Hepatocyte (in vitro differentiated cells): ENCODE data around the gene SLC8B1. TPM values are rescaled to one million over a fixed set of nuclear protein-coding genes. Genes with fewer than 3 reads are reported as not detected.

Experiments used
- DNase-seq: peaks from one replicate; pipeline ENCODE4 v3.0.0-alpha.2; 2016; ENCODE audit warnings: low spot score
- H2AFZ ChIP-seq: fragments of 200-600 bp; sonication (generic); 2 replicates; pipeline ENCODE4 v1.6.0; 2016; ENCODE audit warnings: antibody characterized with exemption, mild to moderate bottlenecking
- H3K27ac ChIP-seq: fragments of 200-600 bp; sonication (generic); 2 replicates; pipeline ENCODE4 v1.5.1; 2016; ENCODE audit warnings: mild to moderate bottlenecking
- H3K27me3 ChIP-seq: fragments of 200-600 bp; sonication (generic); 2 replicates; pipeline ENCODE4 v1.6.1; 2016
- H3K36me3 ChIP-seq: fragments of 200-600 bp; sonication (generic); replicated peaks from 2 replicates; pipeline ENCODE4 v1.5.1; 2016; ENCODE audit warnings: low read depth; ENCODE audit not compliant: insufficient read depth
- H3K4me1 ChIP-seq: fragments of 200-600 bp; sonication (generic); 2 replicates; pipeline ENCODE4 v1.5.1; 2016; ENCODE audit warnings: mild to moderate bottlenecking, moderate library complexity; ENCODE audit not compliant: insufficient read depth
- H3K4me2 ChIP-seq: fragments of 200-600 bp; sonication (generic); 2 replicates; pipeline ENCODE4 v1.6.0; 2016
- H3K4me3 ChIP-seq: fragments of 200-600 bp; sonication (generic); 2 replicates; pipeline ENCODE4 v1.5.1; 2016; ENCODE audit warnings: mild to moderate bottlenecking
- H3K79me2 ChIP-seq: fragments of 200-600 bp; sonication (generic); 2 replicates; pipeline ENCODE4 v1.6.0; 2017; ENCODE audit warnings: mild to moderate bottlenecking
- H3K9me2 ChIP-seq: fragments of 200-600 bp; sonication (generic); replicated peaks from 2 replicates; pipeline ENCODE4 v1.6.0; 2017; ENCODE audit warnings: mild to moderate bottlenecking; ENCODE audit not compliant: insufficient read depth
- H3K9me3 ChIP-seq: fragments of 200-600 bp; sonication (generic); 2 replicates; pipeline ENCODE4 v1.5.1; 2016; ENCODE audit warnings: low read depth, mild to moderate bottlenecking
- H4K20me1 ChIP-seq: fragments of 200-600 bp; sonication (generic); 2 replicates; pipeline ENCODE4 v1.6.0; 2016; ENCODE audit warnings: mild to moderate bottlenecking; ENCODE audit not compliant: insufficient read depth, poor library complexity, severe bottlenecking
- CTCF ChIP-seq: fragments of 200-600 bp; sonication (generic); IDR thresholded peaks from 2 replicates; pipeline ENCODE4 v1.5.1; 2016; ENCODE audit warnings: antibody characterized with exemption, mild to moderate bottlenecking; ENCODE audit not compliant: poor library complexity
- EZH2 ChIP-seq: fragments of 200-600 bp; sonication (generic); IDR thresholded peaks from 2 replicates; pipeline ENCODE4 v1.6.1; 2016; ENCODE audit warnings: antibody characterized with exemption, mild to moderate bottlenecking, borderline replicate concordance
- EZH2phosphoT487 ChIP-seq: fragments of 200-600 bp; sonication (generic); IDR thresholded peaks from one replicate; pipeline ENCODE4 v1.6.1; 2018; ENCODE audit warnings: antibody characterized with exemption, mild to moderate bottlenecking, low read depth, moderate library complexity; ENCODE audit not compliant: unreplicated experiment, severe bottlenecking
- WGBS: methylation state at CpG from one replicate; pipeline ENCODE4 v1.1.6; 2016; ENCODE audit warnings: low lambda C conversion rate; ENCODE audit errors: missing lambda C conversion rate; 5-methylcytosine and 5-hydroxymethylcytosine counted together
- polyA plus RNA-seq: library from polyadenylated mRNA; unstranded; fragments of >200 nt; fragmentation: Nextera tagmentation; extraction: Ambion mirVana; gene quantifications from 2 replicates; pipeline ENCODE4 v1.2.1, GENCODE V29; 2016
- total RNA-seq: library from RNA; depleted of rRNA; stranded (reverse); fragments of >200 nt; gene quantifications from 2 replicates; pipeline ENCODE4 v1.2.3, GENCODE V29; 2014

The SLC8B1 gene
- total and polyA plus RNA-seq, 2 experiments from 2014 or later: 15.4 to 17.9 TPM

GRCh38 chr12:113262710-113263109 lies 72.2 kb downstream of the SLC8B1 start:
- H3K27ac ChIP-seq: no peak overlapping the region
- no peaks in the 10 kb centered on the region for H3K79me2 ChIP-seq
- TF ChIP-seq CTCF: no peak
- no peak for TF ChIP-seq EZH2phosphoT487
- TF ChIP-seq EZH2: no peak
- H3K4me2 ChIP-seq: no peak overlapping the region
- DNase-seq: no peak
- no peaks in the 10 kb centered on the region for H4K20me1 ChIP-seq
- H3K27me3 ChIP-seq: no peaks in the 10 kb centered on the region
- no peak overlapping the region for H2AFZ ChIP-seq
- H3K4me3 ChIP-seq: no peak overlapping the region
- H3K9me3 ChIP-seq: no peaks in the 10 kb centered on the region
- no peaks in the 10 kb centered on the region for H3K36me3 ChIP-seq
- H3K9me2 ChIP-seq: no peaks in the 10 kb centered on the region
- H3K4me1 ChIP-seq: peaks cover 7% of the 10 kb centered on the region

- Histone ChIP-seq H3K4me2 (no peak overlapping the region), H2AFZ (no peak overlapping the region), H3K36me3 (no peaks in the 10 kb centered on the region), H3K9me3 (no peaks in the 10 kb centered on the region), H3K27me3 (no peaks in the 10 kb centered on the region), H3K79me2 (no peaks in the 10 kb centered on the region), H3K4me3 (no peak overlapping the region), H4K20me1 (no peaks in the 10 kb centered on the region), H3K9me2 (no peaks in the 10 kb centered on the region), H3K4me1 (peaks cover 7% of the 10 kb centered on the region), H3K27ac (no peak overlapping the region)
- no peak for DNase-seq
- TF ChIP-seq EZH2phosphoT487: no peak
- TF ChIP-seq EZH2: no peak
- no peak for TF ChIP-seq CTCF
- 75% methylated on average over 6 of the region's 6 CpGs for WGBS
Measured at GRCh38 chr12:113261847-113262470, 73.0 kb downstream of the SLC8B1 start.

GRCh38 chr12:113260636-113261300 lies 74.1 kb downstream of the SLC8B1 start:
- whole genome bisulfite sequencing: 90% methylated on average over 12 of the region's 12 CpGs
- Histone ChIP-seq H3K4me1 (peaks cover 7% of the 10 kb centered on the region), H3K36me3 (no peaks in the 10 kb centered on the region), H3K4me3 (no peak overlapping the region), H3K9me2 (no peaks in the 10 kb centered on the region), H3K79me2 (no peaks in the 10 kb centered on the region), H3K27me3 (no peaks in the 10 kb centered on the region), H3K27ac (no peak overlapping the region), H4K20me1 (no peaks in the 10 kb centered on the region), H2AFZ (no peak overlapping the region), H3K4me2 (no peak overlapping the region), H3K9me3 (no peaks in the 10 kb centered on the region)
- no peak for DNase-seq
- no peak for TF ChIP-seq EZH2
- TF ChIP-seq EZH2phosphoT487: no peak
- no peak for TF ChIP-seq CTCF
